T follicular helper cell (primary cell): ENCODE data around the gene KLRF2.

ENCODE experiments used
- DNase-seq: peaks from one replicate; pipeline ENCODE4 v3.0.0-alpha.2; 2020; ENCODE audit warnings: low read depth

KLRF2 gene

GRCh38 chr12:9936591-9936990 is 55.3 kb downstream of the KLRF2 start:
- no peak for DNase-seq

GRCh38 chr12:9940375-9940774 is 59.1 kb downstream of the KLRF2 start:
- no peak for DNase-seq

GRCh38 chr12:9941838-9942237 is 60.5 kb downstream of the KLRF2 start:
- DNase-seq: no peak

- no peak for DNase-seq
Observed at GRCh38 chr12:9943240-9943639, 62.0 kb downstream of the KLRF2 start.

GRCh38 chr12:9944391-9944790 is 63.1 kb downstream of the KLRF2 start:
- no peak for DNase-seq
